ENCODE data around the gene NALF2.

Gene NALF2

GRCh38 chrX:69530306-69530705, 26.2 kb downstream of the NALF2 start:
- no peak for DNase-seq

GRCh38 chrX:69531031-69531755, 27.1 kb downstream of the NALF2 start:
- no peak for DNase-seq

- DNase-seq, result no peak
Measured at GRCh38 chrX:69535661-69536060, 31.5 kb downstream of the NALF2 start.

GRCh38 chrX:69538321-69538876, 34.3 kb downstream of the NALF2 start:
- peak; percentile 80 for DNase-seq

- peak; percentile 9 for DNase-seq
Measured at GRCh38 chrX:69539437-69539836, 35.3 kb downstream of the NALF2 start.

- no peak for DNase-seq
Measured at GRCh38 chrX:69541956-69542355, 37.8 kb downstream of the NALF2 start.

- DNase-seq, result no peak
Measured at GRCh38 chrX:69543572-69543971, 39.4 kb downstream of the NALF2 start.

GRCh38 chrX:69546417-69546816, 42.3 kb downstream of the NALF2 start:
- DNase-seq, result no peak

- DNase-seq, result no peak
Measured at GRCh38 chrX:69546978-69547377, 42.9 kb downstream of the NALF2 start.

- no peak for DNase-seq
Measured at GRCh38 chrX:69551421-69552009, 47.4 kb downstream of the NALF2 start.

GRCh38 chrX:69552512-69552911, 48.4 kb downstream of the NALF2 start:
- no peak for DNase-seq

Measured in activated CD4-positive, alpha-beta T cell treated with anti-CD3 and anti-CD28 coated beads, Interleukin-2, Interleukin-6, amounts not matched to agents 100 ng/mL and 50 ng/mL, durations not matched to agents 16 hours and 8 hours (primary cell).